Eye (tissue), 1 donor: Measurements from ENCODE around the gene RNLS.
"Not testable (repeated sequence)": the region's sequence is repeated elsewhere in the genome, so short reads cannot be mapped to it uniquely, and the experiment has no call there.

Source experiments
- DNase-seq: peaks from one replicate; pipeline ENCODE4 v3.0.0-alpha.2; 2015

The RNLS gene

GRCh38 chr10:88286030-88286429 lies 297.1 kb downstream of the RNLS start:
- no peak for DNase-seq

- DNase-seq, result no peak
These were observed 301.3 kb downstream of the RNLS start for GRCh38 chr10:88281592-88282347.

DNA sequence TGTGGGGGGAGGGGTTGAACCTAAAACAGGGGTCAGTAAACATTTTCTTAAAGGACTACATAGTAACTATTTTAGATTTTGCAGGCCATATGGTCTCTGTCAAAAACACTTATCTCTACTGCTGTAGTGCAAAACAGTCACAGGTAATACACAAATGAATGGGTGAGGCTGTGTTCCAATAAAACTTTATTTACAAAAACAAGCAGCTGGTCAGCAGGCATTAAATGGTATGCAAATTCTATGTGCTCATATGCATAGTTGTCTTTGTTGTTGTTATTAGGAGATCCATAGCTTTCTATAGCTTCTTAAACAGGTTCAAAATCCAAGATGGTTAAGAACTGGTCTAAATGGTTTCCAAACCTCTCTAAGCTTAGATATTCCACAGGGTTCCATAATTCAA lies 302.6 kb downstream of the RNLS start:
- no peak for DNase-seq

- DNase-seq, result no peak
These were observed 304.2 kb downstream of the RNLS start for GRCh38 chr10:88278912-88279311.

DNA sequence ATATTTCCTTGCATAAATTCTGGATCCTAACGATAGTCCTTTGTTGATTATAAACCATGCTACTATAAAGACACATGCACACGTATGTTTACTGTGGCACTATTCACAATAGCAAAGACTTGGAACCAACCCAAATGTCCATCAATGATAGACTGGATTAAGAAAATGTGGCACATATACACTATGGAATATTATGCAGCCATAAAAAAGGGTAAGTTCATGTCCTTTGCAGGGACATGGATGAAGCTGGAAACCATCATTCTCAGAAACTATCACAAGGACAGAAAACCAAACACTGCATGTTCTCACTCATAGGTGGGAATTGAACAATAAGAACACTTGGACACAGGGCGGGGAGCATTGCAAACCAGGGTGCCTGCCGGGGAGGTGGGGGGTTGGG lies 306.2 kb downstream of the RNLS start:
- DNase-seq, result not testable (repeated sequence)

- no peak for DNase-seq
These were observed 308.8 kb downstream of the RNLS start for GRCh38 chr10:88274286-88274685.

DNA sequence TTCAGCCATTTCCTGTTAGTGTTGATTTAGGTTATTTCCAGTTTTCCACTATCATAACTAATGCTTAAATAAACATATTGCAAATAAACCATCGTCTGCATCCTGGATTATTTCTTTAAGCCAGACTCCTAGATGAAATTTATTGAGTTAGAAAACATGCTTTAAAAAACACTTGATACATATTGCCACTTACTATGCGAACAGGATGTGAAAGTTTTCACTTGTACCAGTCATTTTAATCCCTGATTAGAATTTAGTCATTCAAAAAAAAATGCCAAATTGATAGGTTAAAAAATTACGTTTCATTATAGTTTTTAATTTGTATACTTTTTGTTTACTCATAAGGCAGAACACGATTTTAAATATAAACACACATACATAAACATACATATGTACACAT lies 309.6 kb downstream of the RNLS start:
- no peak for DNase-seq

- no peak for DNase-seq
These were observed 311.2 kb downstream of the RNLS start for GRCh38 chr10:88271761-88272543.

DNA sequence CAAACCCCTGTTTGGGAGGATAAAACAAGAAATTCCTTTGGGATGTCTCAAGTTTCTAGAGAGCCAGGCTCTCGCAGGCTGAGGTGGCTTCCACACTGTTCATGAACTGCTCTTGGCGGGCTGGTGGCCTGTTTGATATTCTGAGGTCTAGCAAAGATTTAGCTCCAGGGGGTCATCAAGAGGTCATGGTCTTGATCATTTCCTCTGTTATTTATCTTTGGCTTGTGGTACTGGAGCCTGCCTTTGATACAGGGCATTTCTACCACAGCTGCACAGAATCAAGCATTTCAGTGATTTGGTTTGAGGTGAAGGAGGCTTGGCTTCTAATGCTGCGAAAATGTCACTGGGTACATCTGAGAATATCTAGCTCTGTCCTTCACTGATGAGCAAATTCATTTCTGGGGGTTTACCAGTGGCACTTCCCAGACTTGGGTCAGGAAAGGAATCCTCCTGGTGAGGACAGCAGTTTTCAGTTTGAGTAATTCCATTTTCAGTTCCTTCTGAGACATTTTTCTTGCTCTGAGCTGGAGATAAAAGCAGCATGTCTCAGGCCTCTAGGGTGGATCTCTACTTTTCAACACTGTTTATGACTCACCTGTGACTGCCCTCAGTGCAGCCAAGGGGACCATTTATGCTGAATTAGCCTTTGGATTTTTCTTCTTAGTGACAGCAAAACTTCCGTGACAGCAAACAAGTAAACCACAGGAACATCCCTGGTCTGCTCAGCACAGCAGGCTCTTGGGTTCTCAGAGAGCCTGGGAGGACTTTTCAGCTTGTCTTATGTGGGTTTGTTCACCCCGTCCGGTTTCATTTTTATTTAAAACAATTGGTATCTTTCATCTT lies 312.0 kb downstream of the RNLS start:
- peak; percentile 27 for DNase-seq

GRCh38 chr10:88270061-88270808 lies 312.9 kb downstream of the RNLS start:
- no peak for DNase-seq

- no peak for DNase-seq
These were observed 320.4 kb downstream of the RNLS start for GRCh38 chr10:88262591-88263234.

- DNase-seq, result no peak
These were observed 322.0 kb downstream of the RNLS start for GRCh38 chr10:88261152-88261551.

DNA sequence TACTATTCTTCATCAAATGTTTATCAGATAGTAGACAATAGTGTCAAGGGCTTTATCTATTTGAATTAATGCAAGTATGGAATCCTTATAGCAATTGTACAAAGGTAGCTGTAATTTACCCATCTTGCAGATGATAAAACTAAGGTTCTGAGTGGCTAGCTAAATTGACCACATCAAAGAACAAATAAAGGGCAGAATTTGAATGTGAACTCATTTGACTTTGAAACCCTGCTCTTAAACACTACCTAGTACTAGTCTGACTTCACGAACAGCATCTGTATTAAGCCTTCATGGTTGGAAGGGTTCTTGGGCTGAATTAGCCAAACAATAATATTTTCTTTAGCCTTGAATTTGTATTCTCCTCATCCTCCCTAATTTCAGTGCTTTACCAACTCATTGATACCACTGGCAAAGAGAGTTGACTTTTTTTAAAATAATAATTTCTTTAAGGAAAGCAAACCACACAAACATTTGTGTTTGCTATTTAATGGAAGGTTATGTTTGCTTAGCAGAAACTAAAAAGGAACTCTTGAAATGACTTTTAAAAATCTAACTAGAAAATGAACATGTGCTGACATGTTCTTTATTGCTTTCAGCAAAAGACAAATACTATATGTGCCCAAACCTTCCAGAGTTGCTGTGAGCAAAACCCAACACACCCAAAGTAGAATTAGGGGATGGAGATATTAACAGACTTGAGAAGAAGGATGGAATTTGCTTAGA lies 322.6 kb downstream of the RNLS start:
- no peak for DNase-seq

DNA sequence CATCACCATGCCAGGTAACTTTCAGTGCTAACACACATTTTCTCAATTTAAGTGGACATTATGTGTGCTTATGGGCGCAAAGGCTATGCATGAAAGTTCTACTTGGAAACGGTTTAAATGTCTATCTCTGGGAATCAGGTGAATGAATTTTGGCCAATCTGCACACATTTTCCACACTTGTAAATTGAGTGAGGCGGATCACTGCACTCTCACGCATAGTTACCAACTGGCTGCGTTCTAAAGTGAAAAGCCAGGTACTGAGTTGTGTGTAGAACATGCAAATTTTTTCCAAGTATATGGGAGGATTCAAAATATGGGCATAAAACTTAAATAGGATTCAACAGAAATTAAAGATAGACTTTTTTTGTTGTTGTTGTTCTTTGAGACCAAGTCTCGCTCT lies 323.7 kb downstream of the RNLS start:
- no peak for DNase-seq

DNA sequence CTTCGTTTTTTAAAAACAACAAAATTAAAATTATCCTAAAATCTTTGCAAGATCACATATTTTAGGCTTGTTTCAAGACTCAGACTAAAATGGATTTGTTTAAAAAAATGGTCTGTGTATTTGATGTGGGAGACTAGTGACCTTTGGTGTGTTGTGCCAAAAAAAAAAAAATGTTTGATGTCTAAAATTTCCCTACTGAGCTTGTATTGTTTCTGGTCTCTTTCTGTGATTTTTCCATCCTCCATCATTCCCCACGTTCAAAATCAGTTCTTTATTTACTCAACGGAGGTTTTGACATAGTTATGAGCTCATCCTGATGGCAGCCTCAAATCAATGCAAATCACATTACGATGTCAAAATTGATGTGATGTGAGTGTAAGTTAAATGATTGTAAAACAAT lies 326.2 kb downstream of the RNLS start:
- no peak for DNase-seq

DNA sequence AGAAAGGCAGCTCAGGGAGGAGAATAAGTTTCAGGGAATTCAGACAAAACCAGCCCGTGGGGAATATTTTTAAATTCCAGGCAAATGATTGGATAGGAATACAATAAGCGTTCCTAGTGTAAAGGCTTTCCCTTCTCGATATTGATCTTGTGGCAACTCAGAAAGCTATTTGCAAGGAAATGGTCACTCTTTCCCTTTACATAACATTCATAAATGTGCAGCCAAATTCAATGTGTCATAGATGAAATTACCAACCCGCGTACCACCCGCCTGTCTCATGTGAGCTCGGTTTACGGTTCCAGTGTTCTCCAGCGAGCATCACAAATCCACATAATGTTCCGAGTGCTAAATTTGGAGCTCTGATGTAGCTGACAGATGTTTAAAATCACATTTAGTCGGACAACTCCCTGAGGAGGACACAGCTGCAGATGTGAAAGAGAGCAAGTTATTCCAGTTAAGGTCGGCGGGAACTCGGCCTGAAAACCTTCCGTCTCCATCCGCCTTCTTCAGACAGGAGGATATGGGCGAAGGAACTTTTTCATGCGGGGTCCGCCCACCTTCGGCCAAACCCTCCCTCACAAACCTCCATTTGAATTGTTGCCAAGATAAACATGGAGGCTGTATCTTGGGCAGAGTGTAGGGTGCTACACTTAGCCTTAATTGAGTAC lies 327.0 kb downstream of the RNLS start:
- DNase-seq, result no peak

DNA sequence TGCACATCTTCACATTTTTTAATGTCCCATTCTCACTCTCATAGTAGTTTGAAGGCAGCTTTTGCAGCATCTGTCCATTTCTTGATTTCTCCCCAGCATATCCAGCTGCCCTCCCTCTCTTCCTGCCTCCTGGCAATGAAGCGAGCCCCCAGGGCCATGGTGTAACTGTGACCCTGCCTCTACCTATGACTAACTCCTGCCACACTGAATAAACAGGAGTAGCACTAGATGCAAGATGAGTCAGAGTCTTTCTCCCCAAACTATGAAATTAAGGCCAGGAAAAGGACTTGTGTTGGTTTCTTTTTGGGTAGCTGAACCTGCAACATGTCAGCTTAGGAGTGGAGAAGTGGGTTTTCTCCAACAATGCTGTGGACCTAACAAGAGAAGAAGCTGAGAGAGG lies 329.0 kb downstream of the RNLS start:
- DNase-seq, result no peak

GRCh38 chr10:88253622-88254021 lies 329.5 kb downstream of the RNLS start:
- no peak for DNase-seq

DNA sequence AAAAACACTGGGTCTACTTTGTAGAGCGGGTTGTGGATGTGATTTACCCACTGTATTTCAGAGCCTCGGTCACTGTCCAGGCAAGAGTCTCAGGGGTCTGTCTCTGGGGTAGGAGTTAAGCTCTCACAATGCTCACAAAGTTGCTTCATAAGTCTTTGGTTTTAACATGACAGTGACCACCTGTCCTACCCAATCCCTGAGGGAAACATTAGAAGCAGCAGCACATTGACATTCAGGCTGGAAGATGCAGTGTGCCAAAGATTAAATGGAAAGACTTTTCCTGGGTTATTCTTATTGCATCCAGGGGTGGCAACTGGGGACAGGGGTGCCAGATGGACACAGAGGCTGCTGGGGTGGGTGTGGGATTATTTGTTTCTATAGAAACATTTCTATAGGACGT lies 330.0 kb downstream of the RNLS start:
- no peak for DNase-seq

GRCh38 chr10:88249450-88249849 lies 333.7 kb downstream of the RNLS start:
- no peak for DNase-seq

DNA sequence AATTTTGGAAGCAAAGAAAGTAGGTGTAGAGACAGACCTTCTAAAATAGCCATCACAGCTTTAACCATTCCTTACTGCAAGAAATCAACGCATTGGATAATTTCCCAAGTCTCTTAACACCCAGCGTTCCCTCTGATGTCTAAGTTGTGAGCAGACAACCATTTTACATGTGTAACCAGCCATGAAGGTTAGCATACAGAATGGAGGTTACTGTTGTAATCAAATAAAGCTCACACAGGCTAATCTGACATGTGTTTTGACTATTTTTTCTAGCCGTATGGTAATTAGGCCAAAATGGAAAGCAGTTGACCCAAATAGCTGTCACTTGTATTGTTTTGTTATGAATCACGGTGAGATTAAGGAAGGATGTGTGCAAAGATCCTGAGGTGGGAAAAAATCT lies 336.4 kb downstream of the RNLS start:
- DNase-seq, result peak; percentile 62
